Activated CD4-positive, alpha-beta T cell treated with anti-CD3 and anti-CD28 coated beads for 36 hours (primary cell): ENCODE data around the gene CWC27. TPM values are rescaled to one million over a fixed set of nuclear protein-coding genes. Genes with fewer than 3 reads are reported as not detected.

Source experiments
- ATAC-seq: fragments of 200-7000 bp; cut with Tn5 transposase; one replicate; pipeline ENCODE4 v1.10.0; 2021; ENCODE audit warnings: mild to moderate bottlenecking, moderate library complexity
- CTCF ChIA-PET: fragments of 350-600 bp; sonication (Branson Sonifier 250); formaldehyde crosslinking; loops from one replicate; lab custom pipeline; 2021; ENCODE audit warnings: antibody characterized with exemption; lab: Charles Lee
- POLR2A ChIA-PET: fragments of 350-600 bp; sonication (Branson Sonifier 250); formaldehyde crosslinking; loops from one replicate; lab custom pipeline; 2021; ENCODE audit warnings: antibody characterized with exemption, inconsistent platforms; lab: Charles Lee
- DNase-seq: peaks from one replicate; pipeline ENCODE4 v3.0.0-alpha.2; 2020
- H3K27ac Mint-ChIP-seq: one replicate; pipeline ENCODE4 v1.8.0; 2021; ENCODE audit warnings: mixed read lengths
- H3K27me3 Mint-ChIP-seq: one replicate; pipeline ENCODE4 v1.8.0; 2021; ENCODE audit warnings: mixed read lengths
- H3K36me3 Mint-ChIP-seq: one replicate; pipeline ENCODE4 v1.8.0; 2021; ENCODE audit warnings: low read depth, mixed read lengths
- H3K4me1 Mint-ChIP-seq: one replicate; pipeline ENCODE4 v1.8.0; 2021; ENCODE audit warnings: mixed read lengths
- H3K4me3 Mint-ChIP-seq: one replicate; pipeline ENCODE4 v1.8.0; 2021; ENCODE audit warnings: mild to moderate bottlenecking, moderate library complexity, mixed read lengths
- H3K9me3 Mint-ChIP-seq: one replicate; pipeline ENCODE4 v1.8.0; 2021; ENCODE audit warnings: low read depth, mixed read lengths
- intact Hi-C, 2 experiments: fragments of 100-400 bp; cut with DNase I in 1 of 2; cut with micrococcal nuclease in 1 of 2; formaldehyde crosslinking; loops; one replicate each; pipeline versions ENCODE4 v1.14.2 to v1.15.1; 2022 to 2024; cut with DNase I, micrococcal nuclease
- total RNA-seq, 2 experiments: library from RNA; stranded (reverse); gene quantifications; one replicate each; pipeline ENCODE4 v1.2.3, GENCODE V29; 2021

Gene CWC27
- total RNA-seq, 2 experiments from 2014 or later, result 35.4 to 35.8 TPM

GRCh38 chr5:65035211-65036206 lies 266.8 kb downstream of the CWC27 start:
- POLR2A ChIA-PET, result no interaction called here
- no peaks in the 10 kb centered on the region for H3K36me3 Mint-ChIP-seq
- peaks cover 19% of the 10 kb centered on the region for H3K4me1 Mint-ChIP-seq
- H3K4me3 Mint-ChIP-seq, result peak overlapping the region; percentile 66
- no peaks in the 10 kb centered on the region for H3K27me3 Mint-ChIP-seq
- CTCF ChIA-PET, result interaction anchor here (0.6 to 1.5 kb wide), 3 partner anchors 26 to 244 kb away, joined by 3 to 4 read pairs (median 3); no protein-coding TSS in a partner anchor
- DNase-seq (peak; percentile 83), ATAC-seq (peak; percentile 94)
- intact Hi-C loops, result loop anchor here (1.0 to 5.0 kb wide), 7 partner anchors 41 to 527 kb away; partner anchors contain the start of genes ADAMTS6 (in 2 of the 2), CENPK (in 1 of the 2) and PPWD1 (in 1 of the 2)
- peak overlapping the region; percentile 80 for H3K27ac Mint-ChIP-seq
- H3K9me3 Mint-ChIP-seq, result no peaks in the 10 kb centered on the region

- ATAC-seq (no peak), DNase-seq (no peak)
- Mint-ChIP-seq H3K27ac (no peak overlapping the region), H3K4me1 (peaks cover 24% of the 10 kb centered on the region), H3K4me3 (no peak overlapping the region), H3K9me3 (no peaks in the 10 kb centered on the region), H3K36me3 (no peaks in the 10 kb centered on the region), H3K27me3 (no peaks in the 10 kb centered on the region)
- ChIA-PET POLR2A (no interaction called here), CTCF (interaction anchor here (0.6 kb wide), 1 partner anchor 158 kb away, joined by 3 read pairs; no protein-coding TSS in a partner anchor)
- intact Hi-C loops, result loop anchor here (2.0 to 5.0 kb wide), 5 partner anchors 65 to 524 kb away; partner anchors contain the start of genes ADAMTS6 (in 1 of the 2), CENPK (in 1 of the 2) and PPWD1 (in 1 of the 2)
These were observed 269.4 kb downstream of the CWC27 start for GRCh38 chr5:65037831-65038815.

- Mint-ChIP-seq H3K4me3 (no peak overlapping the region), H3K4me1 (peaks cover 18% of the 10 kb centered on the region), H3K27me3 (no peaks in the 10 kb centered on the region), H3K36me3 (no peaks in the 10 kb centered on the region), H3K9me3 (no peaks in the 10 kb centered on the region), H3K27ac (no peak overlapping the region)
- ChIA-PET CTCF (no interaction called here), POLR2A (no interaction called here)
- DNase-seq, result no peak
- ATAC-seq, result no peak
- intact Hi-C loops, result no loop called here
These were observed 272.8 kb downstream of the CWC27 start for GRCh38 chr5:65041296-65042158.

GRCh38 chr5:65043843-65044359 lies 275.2 kb downstream of the CWC27 start:
- Mint-ChIP-seq H3K27ac (no peak overlapping the region), H3K9me3 (no peaks in the 10 kb centered on the region), H3K36me3 (no peaks in the 10 kb centered on the region), H3K4me3 (no peak overlapping the region), H3K27me3 (no peaks in the 10 kb centered on the region), H3K4me1 (peaks cover 5% of the 10 kb centered on the region)
- intact Hi-C loops, result no loop called here
- POLR2A ChIA-PET, result no interaction called here
- CTCF ChIA-PET, result no interaction called here
- ATAC-seq (no peak), DNase-seq (no peak)

GRCh38 chr5:65047225-65047624 lies 278.5 kb downstream of the CWC27 start:
- Mint-ChIP-seq H3K4me1 (no peaks in the 10 kb centered on the region), H3K27ac (no peak overlapping the region), H3K27me3 (no peaks in the 10 kb centered on the region), H3K4me3 (no peak overlapping the region), H3K36me3 (no peaks in the 10 kb centered on the region), H3K9me3 (no peaks in the 10 kb centered on the region)
- no peak for ATAC-seq
- intact Hi-C loops, result no loop called here
- ChIA-PET POLR2A (no interaction called here), CTCF (no interaction called here)
- no peak for DNase-seq

GRCh38 chr5:65047948-65048690 lies 279.4 kb downstream of the CWC27 start:
- Mint-ChIP-seq H3K9me3 (no peaks in the 10 kb centered on the region), H3K27ac (no peak overlapping the region), H3K36me3 (no peaks in the 10 kb centered on the region), H3K4me1 (no peaks in the 10 kb centered on the region), H3K27me3 (no peaks in the 10 kb centered on the region), H3K4me3 (no peak overlapping the region)
- POLR2A ChIA-PET, result no interaction called here
- intact Hi-C loops, result no loop called here
- ATAC-seq, result no peak
- CTCF ChIA-PET, result no interaction called here
- DNase-seq, result no peak

GRCh38 chr5:65050140-65050539 lies 281.4 kb downstream of the CWC27 start:
- no peak for ATAC-seq
- Mint-ChIP-seq H3K27me3 (peaks cover 3% of the 10 kb centered on the region), H3K36me3 (no peaks in the 10 kb centered on the region), H3K4me1 (no peaks in the 10 kb centered on the region), H3K4me3 (no peak overlapping the region), H3K9me3 (no peaks in the 10 kb centered on the region), H3K27ac (no peak overlapping the region)
- no peak for DNase-seq
- POLR2A ChIA-PET, result no interaction called here
- CTCF ChIA-PET, result interaction anchor here (0.8 kb wide), 1 partner anchor 33 kb away, joined by 3 read pairs; no protein-coding TSS in a partner anchor
- intact Hi-C loops, result no loop called here

- intact Hi-C loops, result no loop called here
- no peaks in the 10 kb centered on the region for H3K36me3 Mint-ChIP-seq
- peaks cover 6% of the 10 kb centered on the region for H3K27me3 Mint-ChIP-seq
- ATAC-seq, result no peak
- no peak overlapping the region for H3K4me3 Mint-ChIP-seq
- DNase-seq, result peak; percentile 22
- CTCF ChIA-PET, result interaction anchor here (0.8 kb wide), 1 partner anchor 34 kb away, joined by 3 read pairs; no protein-coding TSS in a partner anchor
- POLR2A ChIA-PET, result no interaction called here
- H3K27ac Mint-ChIP-seq, result no peak overlapping the region
- no peaks in the 10 kb centered on the region for H3K9me3 Mint-ChIP-seq
- H3K4me1 Mint-ChIP-seq, result no peaks in the 10 kb centered on the region
These were observed 282.2 kb downstream of the CWC27 start for GRCh38 chr5:65050826-65051498.

GRCh38 chr5:65055938-65056337 lies 287.2 kb downstream of the CWC27 start:
- Mint-ChIP-seq H3K4me3 (no peak overlapping the region), H3K36me3 (no peaks in the 10 kb centered on the region), H3K4me1 (peaks cover 2% of the 10 kb centered on the region), H3K9me3 (no peaks in the 10 kb centered on the region), H3K27me3 (peaks cover 18% of the 10 kb centered on the region), H3K27ac (no peak overlapping the region)
- DNase-seq (no peak), ATAC-seq (no peak)
- POLR2A ChIA-PET, result no interaction called here
- intact Hi-C loops, result no loop called here
- CTCF ChIA-PET, result no interaction called here
